Ascending aorta (tissue), 2 donors: ENCODE data around the gene GPR26. TPM values are rescaled to one million over a fixed set of nuclear protein-coding genes. Genes with fewer than 3 reads are reported as not detected.

Experiments used
- DNase-seq, 2 donors: peaks; one replicate each; pipeline ENCODE4 v3.0.0-alpha.2; 2019; ENCODE audit warnings: low spot score in 2 of 2
- H3K27ac ChIP-seq, 2 donors: fragments of 200-600 bp; sonication (generic); one replicate each; pipeline ENCODE4 v1.5.1; 2016 to 2017; ENCODE audit warnings: mild to moderate bottlenecking in 1 of 2
- H3K27me3 ChIP-seq: fragments of 200-600 bp; sonication (generic); one replicate; pipeline ENCODE4 v1.5.1; 2017
- H3K36me3 ChIP-seq, 2 donors: fragments of 200-600 bp; sonication (generic); one replicate each; pipeline ENCODE4 v1.5.1; 2016
- H3K4me1 ChIP-seq, 2 donors: fragments of 200-600 bp; sonication (generic); one replicate each; pipeline ENCODE4 v1.5.1; 2016 to 2017; ENCODE audit warnings: mild to moderate bottlenecking in 1 of 2
- H3K4me3 ChIP-seq, 2 donors: fragments of 200-600 bp; sonication (generic); one replicate each; pipeline ENCODE4 v1.5.1; 2016 to 2017; ENCODE audit warnings: mild to moderate bottlenecking in 1 of 2
- H3K9me3 ChIP-seq, 2 donors: fragments of 200-600 bp; sonication (generic); one replicate each; pipeline ENCODE4 v1.5.1; 2016
- CTCF ChIP-seq, 3 experiments: fragments of 200-600 bp in 2 of 3; fragments of 450-650 bp in 1 of 3; sonication (generic) in 2 of 3; IDR thresholded peaks; one replicate each; pipeline ENCODE4 v1.5.1; 2016 to 2019; ENCODE audit warnings: antibody characterized with exemption in 3 of 3, mild to moderate bottlenecking in 1 of 3, moderate library complexity in 1 of 3
- intact Hi-C: fragments of 100-400 bp; cut with DNase I; formaldehyde crosslinking; loops from one replicate; pipeline ENCODE4 v1.15.1; 2023
- total RNA-seq: library from RNA; depleted of rRNA; stranded (reverse); fragments of >200 nt; gene quantifications from one replicate; pipeline ENCODE4 v1.1.0, GENCODE V29; 2016

Gene GPR26
- total RNA-seq, 1 donor from 2014 or later: not detected

GRCh38 chr10:123685260-123685659 is 19.1 kb downstream of the GPR26 start:
- H3K4me3 ChIP-seq: no peak overlapping the region
- no peaks in the 10 kb centered on the region for H3K36me3 ChIP-seq
- TF ChIP-seq CTCF (IDR thresholded peaks at IDR 0.05): no peak
- no peaks in the 10 kb centered on the region for H3K27me3 ChIP-seq
- no peak overlapping the region for H3K27ac ChIP-seq
- intact Hi-C loops: no loop called here
- no peak for DNase-seq
- H3K4me1 ChIP-seq: no peaks in the 10 kb centered on the region
- no peaks in the 10 kb centered on the region for H3K9me3 ChIP-seq

GRCh38 chr10:123687758-123688157 is 21.6 kb downstream of the GPR26 start:
- no peaks in the 10 kb centered on the region for H3K4me1 ChIP-seq
- intact Hi-C loops: no loop called here
- H3K27me3 ChIP-seq: no peaks in the 10 kb centered on the region
- TF ChIP-seq CTCF (IDR thresholded peaks at IDR 0.05): no peak
- H3K27ac ChIP-seq: no peak overlapping the region
- H3K9me3 ChIP-seq: no peaks in the 10 kb centered on the region
- no peaks in the 10 kb centered on the region for H3K36me3 ChIP-seq
- no peak overlapping the region for H3K4me3 ChIP-seq
- no peak for DNase-seq

GRCh38 chr10:123689880-123690279 is 23.7 kb downstream of the GPR26 start:
- Histone ChIP-seq H3K4me1 (no peaks in the 10 kb centered on the region), H3K27ac (no peak overlapping the region), H3K4me3 (no peak overlapping the region), H3K36me3 (no peaks in the 10 kb centered on the region), H3K27me3 (no peaks in the 10 kb centered on the region), H3K9me3 (no peaks in the 10 kb centered on the region)
- DNase-seq: no peak
- intact Hi-C loops: no loop called here
- TF ChIP-seq CTCF (IDR thresholded peaks at IDR 0.05): no peak

DNA sequence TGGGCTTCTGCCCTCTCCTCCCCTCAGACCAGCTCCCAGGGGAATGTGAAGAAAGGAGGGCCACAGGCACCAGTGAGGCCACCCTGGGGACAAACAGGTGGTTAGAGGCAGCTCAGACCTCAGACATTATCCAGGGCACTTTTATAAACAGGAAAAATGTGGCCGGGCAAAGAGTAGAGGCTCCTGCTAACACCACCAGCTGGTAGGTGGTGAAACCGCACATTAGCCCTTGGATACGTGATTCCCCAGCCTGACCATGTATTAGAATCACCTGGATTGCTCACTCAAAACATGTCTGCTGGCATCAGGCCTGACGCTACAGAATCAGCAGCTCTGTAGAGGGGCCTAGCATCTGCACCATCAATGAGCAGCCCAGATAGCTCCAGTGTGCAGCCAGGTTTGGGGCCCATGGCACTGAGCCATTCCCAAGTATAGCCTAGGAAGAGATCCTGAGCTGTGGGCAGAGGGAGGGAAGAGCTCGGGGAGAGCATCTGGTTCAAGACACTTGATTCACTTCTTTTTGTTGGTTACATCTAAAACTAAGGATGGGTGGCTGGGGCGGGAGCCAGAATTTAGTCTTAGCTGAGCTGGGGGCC is 37.1 kb downstream of the GPR26 start:
- Histone ChIP-seq H3K36me3 (no peaks in the 10 kb centered on the region), H3K4me1 (no peaks in the 10 kb centered on the region), H3K9me3 (no peaks in the 10 kb centered on the region), H3K27me3 (no peaks in the 10 kb centered on the region), H3K27ac (no peak overlapping the region), H3K4me3 (no peak overlapping the region)
- DNase-seq: no peak
- TF ChIP-seq CTCF (IDR thresholded peaks at IDR 0.05): no peak
- intact Hi-C loops: no loop called here

DNA sequence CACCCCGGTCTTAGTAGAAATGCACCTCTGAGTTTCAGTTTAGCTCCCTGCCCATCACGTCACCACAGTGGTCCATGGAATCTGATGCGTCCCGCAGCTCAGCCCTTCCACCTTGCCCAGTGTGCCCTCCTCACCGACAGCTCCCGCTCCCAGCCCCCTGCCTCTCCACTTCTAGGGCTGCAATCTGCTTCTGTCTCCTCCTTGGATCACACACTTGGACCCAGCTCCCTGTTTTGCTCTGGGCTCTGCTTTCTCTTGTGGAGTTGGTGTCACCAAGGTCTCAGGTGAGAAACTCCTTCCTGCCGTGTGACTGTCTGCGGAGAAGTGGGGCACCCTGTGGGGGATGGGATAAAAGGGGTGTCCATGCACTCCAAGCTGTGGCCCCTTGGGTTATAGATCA is 37.9 kb downstream of the GPR26 start:
- H3K4me3 ChIP-seq: no peak overlapping the region
- no peak for DNase-seq
- H3K4me1 ChIP-seq: no peaks in the 10 kb centered on the region
- TF ChIP-seq CTCF (IDR thresholded peaks at IDR 0.05): no peak
- intact Hi-C loops: no loop called here
- H3K9me3 ChIP-seq: no peaks in the 10 kb centered on the region
- H3K36me3 ChIP-seq: no peaks in the 10 kb centered on the region
- H3K27ac ChIP-seq: no peak overlapping the region
- H3K27me3 ChIP-seq: no peaks in the 10 kb centered on the region

GRCh38 chr10:123704812-123705211 is 38.7 kb downstream of the GPR26 start:
- no peaks in the 10 kb centered on the region for H3K36me3 ChIP-seq
- no peaks in the 10 kb centered on the region for H3K9me3 ChIP-seq
- H3K27ac ChIP-seq: no peak overlapping the region
- DNase-seq: no peak
- H3K4me1 ChIP-seq: no peaks in the 10 kb centered on the region
- H3K4me3 ChIP-seq: no peak overlapping the region
- intact Hi-C loops: no loop called here
- H3K27me3 ChIP-seq: no peaks in the 10 kb centered on the region
- TF ChIP-seq CTCF (IDR thresholded peaks at IDR 0.05): no peak
